ENCODE results near the gene AADAC. TPM values are rescaled to one million over a fixed set of nuclear protein-coding genes. Genes with fewer than 3 reads are reported as not detected.

Gene AADAC
- total and polyA plus RNA-seq, 2 of the 13 experiments (the other 11 are each of a cell fraction or from before 2014, with no cell fraction given): 0.87 to 1.5 TPM

DNA sequence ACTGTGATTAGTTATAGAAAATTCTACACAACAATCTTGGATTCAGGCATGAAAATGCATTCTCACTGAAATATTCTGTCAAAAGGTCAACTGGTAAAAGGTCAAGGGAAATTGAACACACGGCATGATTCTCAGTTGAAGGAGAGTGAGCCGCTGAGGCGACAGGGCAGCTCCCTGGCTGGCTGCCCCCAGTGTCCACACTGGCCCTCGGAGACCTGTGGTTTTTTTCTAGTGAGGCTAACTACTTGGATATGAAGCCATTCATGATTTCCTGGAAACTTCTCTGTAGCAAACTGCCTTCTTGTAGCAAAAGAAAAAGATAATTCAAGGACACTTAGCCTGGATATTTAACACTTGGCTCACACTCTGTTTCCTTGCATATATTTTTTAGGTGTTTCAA, 43.0 kb upstream of the AADAC start (continued):
- TF ChIP-seq, protein P1, sequence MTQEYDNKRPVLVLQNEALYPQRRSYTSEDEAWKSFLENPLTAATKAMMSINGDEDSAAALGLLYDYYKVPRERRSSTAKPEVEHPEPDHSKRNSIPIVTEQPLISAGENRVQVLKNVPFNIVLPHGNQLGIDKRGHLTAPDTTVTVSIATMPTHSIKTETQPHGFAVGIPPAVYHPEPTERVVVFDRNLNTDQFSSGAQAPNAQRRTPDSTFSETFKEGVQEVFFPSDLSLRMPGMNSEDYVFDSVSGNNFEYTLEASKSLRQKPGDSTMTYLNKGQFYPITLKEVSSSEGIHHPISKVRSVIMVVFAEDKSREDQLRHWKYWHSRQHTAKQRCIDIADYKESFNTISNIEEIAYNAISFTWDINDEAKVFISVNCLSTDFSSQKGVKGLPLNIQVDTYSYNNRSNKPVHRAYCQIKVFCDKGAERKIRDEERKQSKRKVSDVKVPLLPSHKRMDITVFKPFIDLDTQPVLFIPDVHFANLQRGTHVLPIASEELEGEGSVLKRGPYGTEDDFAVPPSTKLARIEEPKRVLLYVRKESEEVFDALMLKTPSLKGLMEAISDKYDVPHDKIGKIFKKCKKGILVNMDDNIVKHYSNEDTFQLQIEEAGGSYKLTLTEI (CRISPR knock-in tag; conservative IDR thresholded peaks at IDR 0.05): no peak
- TF ChIP-seq ZNF891 (CRISPR knock-in tag; IDR thresholded peaks at IDR 0.05) (no peak), ZBTB40 (IDR thresholded peaks at IDR 0.05) (no peak), ZBTB40 (CRISPR knock-in tag; IDR thresholded peaks at IDR 0.05) (no peak), ZNF564 (CRISPR knock-in tag; IDR thresholded peaks at IDR 0.05) (no peak), RBAK (CRISPR knock-in tag; IDR thresholded peaks at IDR 0.05) (no peak), MAFK (conservative IDR thresholded peaks at IDR 0.05 in 1 of 2, IDR thresholded peaks at IDR 0.05 in 1 of 2; ENCODE audit: low read length in 2 of 2) (no peak), SPEN (CRISPR knock-in tag; IDR thresholded peaks at IDR 0.05; ENCODE audit: low read depth) (no peak), EHMT2 (IDR thresholded peaks at IDR 0.05; ENCODE audit: borderline replicate concordance, low read depth, low read length) (no peak), ZNF790 (CRISPR knock-in tag; IDR thresholded peaks at IDR 0.05; ENCODE audit: borderline replicate concordance) (no peak), ARID5B (CRISPR knock-in tag; IDR thresholded peaks at IDR 0.05) (peak; percentile 83), ZNF563 (CRISPR knock-in tag; IDR thresholded peaks at IDR 0.05) (no peak), ZNF570 (CRISPR knock-in tag; IDR thresholded peaks at IDR 0.05; ENCODE audit: borderline replicate concordance) (no peak), MIER2 (CRISPR knock-in tag; IDR thresholded peaks at IDR 0.05) (no peak), RORA (CRISPR knock-in tag; IDR thresholded peaks at IDR 0.05) (no peak)
- TF ChIP-seq, protein P2, sequence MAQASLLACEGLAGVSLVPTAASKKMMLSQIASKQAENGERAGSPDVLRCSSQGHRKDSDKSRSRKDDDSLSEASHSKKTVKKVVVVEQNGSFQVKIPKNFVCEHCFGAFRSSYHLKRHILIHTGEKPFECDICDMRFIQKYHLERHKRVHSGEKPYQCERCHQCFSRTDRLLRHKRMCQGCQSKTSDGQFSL (CRISPR knock-in tag; IDR thresholded peaks at IDR 0.05): no peak
